ENCODE data around the gene FBXO4.
"Not testable (repeated sequence)": the region's sequence is repeated elsewhere in the genome, so short reads cannot be mapped to it uniquely, and the experiment has no call there.

The FBXO4 gene

DNA sequence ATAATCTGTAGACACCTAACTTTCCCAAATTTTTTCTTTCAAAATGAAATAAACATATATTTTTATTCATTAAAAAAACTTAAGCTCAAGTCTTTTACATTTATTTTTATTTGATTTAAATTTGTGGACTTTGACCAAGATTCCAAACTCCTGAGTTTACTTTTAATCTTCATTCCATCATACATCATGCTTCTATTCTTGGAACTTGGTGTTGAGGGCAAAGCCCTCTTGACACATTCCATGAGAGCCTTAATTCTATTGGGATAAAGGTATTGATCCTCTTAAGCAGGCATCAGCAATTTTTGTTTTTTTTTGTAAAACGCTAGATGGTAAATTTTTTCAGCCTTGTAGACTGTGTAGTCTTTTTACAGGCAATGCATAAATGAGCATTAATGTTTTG is 53.6 kb downstream of the FBXO4 start:
- DNase-seq (no peak), ATAC-seq (ENCODE audit: insufficient read depth, low read depth) (no peak)
- Histone ChIP-seq H3K9ac (ENCODE audit: low read depth, low read length) (no peak overlapping the region), H3K9me3 (ENCODE audit: insufficient read depth, low read length, severe bottlenecking) (no peaks in the 10 kb centered on the region), H3K27me3 (ENCODE audit: insufficient read depth, low read length, poor library complexity) (no peaks in the 10 kb centered on the region), H3K4me3 (ENCODE audit: low read depth in 1 of 2, low read length in 2 of 2) (no peak overlapping the region), H2AFZ (ENCODE audit: low read depth, low read length) (no peak overlapping the region), H3K36me3 (ENCODE audit: insufficient read depth, low read length) (no peaks in the 10 kb centered on the region), H3K4me2 (ENCODE audit: insufficient read depth, low read length) (no peak overlapping the region), H4K20me1 (ENCODE audit: insufficient read depth, low read length) (no peaks in the 10 kb centered on the region), H3K4me1 (ENCODE audit: insufficient read depth, low read length) (no peaks in the 10 kb centered on the region), H3K79me2 (ENCODE audit: insufficient read depth, low read length) (no peaks in the 10 kb centered on the region), H3K27ac (ENCODE audit: low read length) (no peak overlapping the region)
- TF ChIP-seq CTCF (IDR thresholded peaks at IDR 0.05; ENCODE audit: borderline replicate concordance, extremely low read depth, low read length, poor library complexity, severe bottlenecking) (no peak), EZH2 (IDR thresholded peaks at IDR 0.05; ENCODE audit: borderline replicate concordance, low read depth, low read length, severe bottlenecking) (no peak)

GRCh38 chr5:41980396-41980795 is 55.3 kb downstream of the FBXO4 start:
- no peak for ATAC-seq (ENCODE audit: insufficient read depth, low read depth)
- no peak overlapping the region for H2AFZ ChIP-seq (ENCODE audit: low read depth, low read length)
- H3K4me1 ChIP-seq (ENCODE audit: insufficient read depth, low read length), result no peaks in the 10 kb centered on the region
- H3K4me3 ChIP-seq (ENCODE audit: low read depth in 1 of 2, low read length in 2 of 2), result no peak overlapping the region
- H3K79me2 ChIP-seq (ENCODE audit: insufficient read depth, low read length), result no peaks in the 10 kb centered on the region
- H3K27ac ChIP-seq (ENCODE audit: low read length), result no peak overlapping the region
- no peak for TF ChIP-seq CTCF (IDR thresholded peaks at IDR 0.05; ENCODE audit: borderline replicate concordance, extremely low read depth, low read length, poor library complexity, severe bottlenecking)
- no peak for TF ChIP-seq EZH2 (IDR thresholded peaks at IDR 0.05; ENCODE audit: borderline replicate concordance, low read depth, low read length, severe bottlenecking)
- DNase-seq, result no peak
- H3K27me3 ChIP-seq (ENCODE audit: insufficient read depth, low read length, poor library complexity), result no peaks in the 10 kb centered on the region
- no peaks in the 10 kb centered on the region for H4K20me1 ChIP-seq (ENCODE audit: insufficient read depth, low read length)
- no peak overlapping the region for H3K4me2 ChIP-seq (ENCODE audit: insufficient read depth, low read length)
- no peaks in the 10 kb centered on the region for H3K36me3 ChIP-seq (ENCODE audit: insufficient read depth, low read length)
- no peak overlapping the region for H3K9ac ChIP-seq (ENCODE audit: low read depth, low read length)
- no peaks in the 10 kb centered on the region for H3K9me3 ChIP-seq (ENCODE audit: insufficient read depth, low read length, severe bottlenecking)

DNA sequence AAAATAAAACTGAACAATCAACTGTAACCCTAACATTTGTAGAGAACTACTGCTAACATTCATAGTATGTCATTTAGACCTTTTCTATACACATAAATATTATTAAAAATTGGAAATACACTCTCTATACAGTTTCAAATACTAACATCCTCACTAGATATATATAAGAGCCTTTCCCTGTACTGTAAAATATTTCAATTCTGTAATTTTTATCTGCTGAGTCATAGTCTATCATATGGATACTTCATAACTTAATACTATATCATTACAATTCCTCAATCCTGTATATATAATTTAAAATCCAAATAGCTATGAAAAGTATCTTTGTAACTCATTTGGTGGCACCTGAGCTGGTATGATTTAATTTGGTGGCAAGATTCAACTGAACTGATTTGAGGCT is 55.8 kb downstream of the FBXO4 start:
- no peak for ATAC-seq (ENCODE audit: insufficient read depth, low read depth)
- H3K36me3 ChIP-seq (ENCODE audit: insufficient read depth, low read length), result no peaks in the 10 kb centered on the region
- H3K4me2 ChIP-seq (ENCODE audit: insufficient read depth, low read length), result no peak overlapping the region
- no peaks in the 10 kb centered on the region for H3K4me1 ChIP-seq (ENCODE audit: insufficient read depth, low read length)
- H4K20me1 ChIP-seq (ENCODE audit: insufficient read depth, low read length), result no peaks in the 10 kb centered on the region
- TF ChIP-seq CTCF (IDR thresholded peaks at IDR 0.05; ENCODE audit: borderline replicate concordance, extremely low read depth, low read length, poor library complexity, severe bottlenecking) (no peak), EZH2 (IDR thresholded peaks at IDR 0.05; ENCODE audit: borderline replicate concordance, low read depth, low read length, severe bottlenecking) (no peak)
- H3K27me3 ChIP-seq (ENCODE audit: insufficient read depth, low read length, poor library complexity), result no peaks in the 10 kb centered on the region
- DNase-seq, result no peak
- H3K9me3 ChIP-seq (ENCODE audit: insufficient read depth, low read length, severe bottlenecking), result no peaks in the 10 kb centered on the region
- H3K79me2 ChIP-seq (ENCODE audit: insufficient read depth, low read length), result no peaks in the 10 kb centered on the region
- H2AFZ ChIP-seq (ENCODE audit: low read depth, low read length), result no peak overlapping the region
- H3K4me3 ChIP-seq (ENCODE audit: low read depth in 1 of 2, low read length in 2 of 2), result no peak overlapping the region
- H3K27ac ChIP-seq (ENCODE audit: low read length), result no peak overlapping the region
- H3K9ac ChIP-seq (ENCODE audit: low read depth, low read length), result no peak overlapping the region

- not testable (repeated sequence) for H3K79me2 ChIP-seq (ENCODE audit: insufficient read depth, low read length); H3K27me3 ChIP-seq (ENCODE audit: insufficient read depth, low read length, poor library complexity); H2AFZ ChIP-seq (ENCODE audit: low read depth, low read length); H3K36me3 ChIP-seq (ENCODE audit: insufficient read depth, low read length); DNase-seq; H3K9ac ChIP-seq (ENCODE audit: low read depth, low read length); H3K4me2 ChIP-seq (ENCODE audit: insufficient read depth, low read length); H3K4me1 ChIP-seq (ENCODE audit: insufficient read depth, low read length); H3K4me3 ChIP-seq (ENCODE audit: low read depth in 1 of 2, low read length in 2 of 2); H3K27ac ChIP-seq (ENCODE audit: low read length); ATAC-seq (ENCODE audit: insufficient read depth, low read depth); H4K20me1 ChIP-seq (ENCODE audit: insufficient read depth, low read length); H3K9me3 ChIP-seq (ENCODE audit: insufficient read depth, low read length, severe bottlenecking)
Measured at GRCh38 chr5:41982858-41983257, 57.8 kb downstream of the FBXO4 start.
